HFF-Myc (cell line): ENCODE results near the gene PCDH15.

Experiments used
- DNase-seq: peaks from one replicate; pipeline ENCODE4 v3.0.0-alpha.2; 2011; ENCODE audit warnings: low read depth; ENCODE audit errors: extremely low read depth
- H3K4me3 ChIP-seq: replicated peaks from 2 replicates; pipeline ENCODE4 v1.5.1; 2011; ENCODE audit warnings: low read depth, mild to moderate bottlenecking, control low read depth, low read length
- CTCF ChIP-seq: IDR thresholded peaks from 2 replicates; pipeline ENCODE4 v1.5.1; 2012; ENCODE audit warnings: mild to moderate bottlenecking, low read depth, low read length, control low read depth; ENCODE audit errors: missing control alignments

PCDH15 gene

GRCh38 chr10:53840653-53841052, 960.4 kb downstream of the PCDH15 start:
- DNase-seq: no peak
- no peak for TF ChIP-seq CTCF
- no peak overlapping the region for H3K4me3 ChIP-seq

- TF ChIP-seq CTCF: no peak
- DNase-seq: no peak
- no peak overlapping the region for H3K4me3 ChIP-seq
Measured at GRCh38 chr10:53839440-53840039, 961.5 kb downstream of the PCDH15 start.

- DNase-seq: no peak
- TF ChIP-seq CTCF: no peak
- no peak overlapping the region for H3K4me3 ChIP-seq
Measured at GRCh38 chr10:53836638-53837037, 964.4 kb downstream of the PCDH15 start.

- TF ChIP-seq CTCF: no peak
- no peak overlapping the region for H3K4me3 ChIP-seq
- DNase-seq: no peak
Measured at GRCh38 chr10:53833908-53834307, 967.1 kb downstream of the PCDH15 start.

- no peak for TF ChIP-seq CTCF
- no peak overlapping the region for H3K4me3 ChIP-seq
- no peak for DNase-seq
Measured at GRCh38 chr10:53827261-53827660, 973.8 kb downstream of the PCDH15 start.

GRCh38 chr10:53808677-53809372, 992.2 kb downstream of the PCDH15 start:
- TF ChIP-seq CTCF: no peak
- DNase-seq: no peak
- no peak overlapping the region for H3K4me3 ChIP-seq
